ENCODE results near the gene DEPDC7.

DEPDC7 gene

GRCh38 chr11:33017478-33017877 lies 1.8 kb downstream of the DEPDC7 start:
- Histone ChIP-seq H3K4me3 (replicated peaks; ENCODE audit: insufficient read depth, low read length) (no peak overlapping the region), H3K27me3 (ENCODE audit: insufficient read depth, poor library complexity, severe bottlenecking) (no peaks in the 10 kb centered on the region), H3K27ac (replicated peaks) (no peak overlapping the region)
- TF ChIP-seq GABPA (IDR thresholded peaks at IDR 0.05; ENCODE audit: low read depth) (no peak), REST (IDR thresholded peaks at IDR 0.05; ENCODE audit: insufficient replicate concordance, low read depth) (no peak), SPI1 (IDR thresholded peaks at IDR 0.05; ENCODE audit: borderline replicate concordance, low read depth) (no peak), CTCF (IDR thresholded peaks at IDR 0.05; ENCODE audit: insufficient read depth, low read length) (no peak), POLR2AphosphoS5 (IDR thresholded peaks at IDR 0.05; ENCODE audit: low read depth) (no peak)
- DNase-seq (ENCODE audit: low read depth in 1 of 2, low spot score in 1 of 2) = no peak

- H3K4me3 ChIP-seq (replicated peaks; ENCODE audit: insufficient read depth, low read length) = no peak overlapping the region
- no peak overlapping the region for H3K27ac ChIP-seq (replicated peaks)
- DNase-seq (ENCODE audit: low read depth in 1 of 2, low spot score in 1 of 2) = no peak
- H3K27me3 ChIP-seq (ENCODE audit: insufficient read depth, poor library complexity, severe bottlenecking) = no peaks in the 10 kb centered on the region
- TF ChIP-seq CTCF (IDR thresholded peaks at IDR 0.05; ENCODE audit: insufficient read depth, low read length) (no peak), REST (IDR thresholded peaks at IDR 0.05; ENCODE audit: insufficient replicate concordance, low read depth) (no peak), GABPA (IDR thresholded peaks at IDR 0.05; ENCODE audit: low read depth) (no peak), SPI1 (IDR thresholded peaks at IDR 0.05; ENCODE audit: borderline replicate concordance, low read depth) (no peak)
Measured at GRCh38 chr11:33017965-33018364, 2.3 kb downstream of the DEPDC7 start.

- TF ChIP-seq POLR2AphosphoS5 (IDR thresholded peaks at IDR 0.05; ENCODE audit: low read depth) (no peak), GABPA (IDR thresholded peaks at IDR 0.05; ENCODE audit: low read depth) (no peak), REST (IDR thresholded peaks at IDR 0.05; ENCODE audit: insufficient replicate concordance, low read depth) (no peak), SPI1 (IDR thresholded peaks at IDR 0.05; ENCODE audit: borderline replicate concordance, low read depth) (no peak), CTCF (IDR thresholded peaks at IDR 0.05; ENCODE audit: insufficient read depth, low read length) (no peak)
- H3K27me3 ChIP-seq (ENCODE audit: insufficient read depth, poor library complexity, severe bottlenecking) = no peaks in the 10 kb centered on the region
- no peak overlapping the region for H3K27ac ChIP-seq (replicated peaks)
- no peak for DNase-seq (ENCODE audit: low read depth in 1 of 2, low spot score in 1 of 2)
- H3K4me3 ChIP-seq (replicated peaks; ENCODE audit: insufficient read depth, low read length) = no peak overlapping the region
Measured at GRCh38 chr11:33018840-33019239, 3.2 kb downstream of the DEPDC7 start.
